ENCODE results near the gene RASGRF1.

DNA sequence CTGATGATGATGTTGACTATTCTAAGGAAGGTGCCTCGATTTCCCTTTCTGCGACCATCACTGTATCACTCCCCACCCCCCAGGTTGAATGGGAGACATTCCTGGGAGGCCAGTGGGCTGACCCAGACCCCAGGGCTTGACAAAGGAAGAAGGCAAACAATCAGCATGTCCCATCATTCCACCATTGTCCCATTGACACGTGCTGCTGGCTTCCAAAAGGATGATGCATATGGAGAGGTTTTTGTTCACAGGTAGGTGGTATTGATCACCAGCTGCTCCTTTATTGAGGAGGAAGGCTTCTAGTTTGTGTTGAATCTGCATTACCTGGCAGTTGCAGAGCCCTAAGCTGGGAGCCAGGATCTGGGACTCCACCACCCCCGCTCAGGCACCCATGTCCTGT is 30.4 kb downstream of the RASGRF1 start:
- TF ChIP-seq, protein P1, sequence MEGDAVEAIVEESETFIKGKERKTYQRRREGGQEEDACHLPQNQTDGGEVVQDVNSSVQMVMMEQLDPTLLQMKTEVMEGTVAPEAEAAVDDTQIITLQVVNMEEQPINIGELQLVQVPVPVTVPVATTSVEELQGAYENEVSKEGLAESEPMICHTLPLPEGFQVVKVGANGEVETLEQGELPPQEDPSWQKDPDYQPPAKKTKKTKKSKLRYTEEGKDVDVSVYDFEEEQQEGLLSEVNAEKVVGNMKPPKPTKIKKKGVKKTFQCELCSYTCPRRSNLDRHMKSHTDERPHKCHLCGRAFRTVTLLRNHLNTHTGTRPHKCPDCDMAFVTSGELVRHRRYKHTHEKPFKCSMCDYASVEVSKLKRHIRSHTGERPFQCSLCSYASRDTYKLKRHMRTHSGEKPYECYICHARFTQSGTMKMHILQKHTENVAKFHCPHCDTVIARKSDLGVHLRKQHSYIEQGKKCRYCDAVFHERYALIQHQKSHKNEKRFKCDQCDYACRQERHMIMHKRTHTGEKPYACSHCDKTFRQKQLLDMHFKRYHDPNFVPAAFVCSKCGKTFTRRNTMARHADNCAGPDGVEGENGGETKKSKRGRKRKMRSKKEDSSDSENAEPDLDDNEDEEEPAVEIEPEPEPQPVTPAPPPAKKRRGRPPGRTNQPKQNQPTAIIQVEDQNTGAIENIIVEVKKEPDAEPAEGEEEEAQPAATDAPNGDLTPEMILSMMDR (IDR thresholded peaks at IDR 0.05; ENCODE audit: low read length), result no peak
- TF ChIP-seq EZH2 (optimal IDR thresholded peaks at IDR 0.05; ENCODE audit: low read depth, low read length), result no peak

Measured in MM.1S (cell line).